ENCODE measurements around the gene C5orf58. TPM values are rescaled to one million over a fixed set of nuclear protein-coding genes. Genes with fewer than 3 reads are reported as not detected.
A peak's percentile ranks its signal among the peaks of the same experiment; 100 is the strongest.

Gene C5orf58
- total and polyA plus RNA-seq, 2 donors from 2014 or later = not detected

DNA sequence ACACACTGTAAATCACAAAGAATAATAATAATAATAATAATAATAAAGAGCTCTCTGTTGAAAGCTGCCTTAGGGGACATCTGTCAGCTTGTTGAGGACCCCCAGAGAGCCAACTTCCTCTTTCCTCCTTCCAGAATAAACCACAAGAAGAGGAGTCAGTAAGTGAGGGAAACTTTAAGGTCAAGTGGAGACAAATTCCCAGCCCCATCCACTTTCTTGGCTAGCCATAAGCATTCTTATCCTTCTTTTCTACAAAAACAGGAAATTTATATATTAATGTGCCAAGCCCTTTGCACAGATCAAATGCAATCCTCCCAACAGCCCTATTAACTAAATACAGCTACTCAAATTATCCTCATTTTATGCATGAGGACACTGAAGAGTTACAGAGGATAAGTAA is 9.4 kb upstream of the C5orf58 start:
- H3K4me3 ChIP-seq (ENCODE audit: low read length in 3 of 3) = no peak overlapping the region
- no peaks in the 10 kb centered on the region for H3K4me1 ChIP-seq (ENCODE audit: control insufficient read depth in 2 of 3, insufficient read depth in 2 of 3, low read depth in 1 of 3, low read length in 3 of 3)
- H3K27me3 ChIP-seq (ENCODE audit: control insufficient read depth, insufficient read depth, low read length) = no peaks in the 10 kb centered on the region
- H3K36me3 ChIP-seq (ENCODE audit: control insufficient read depth in 2 of 3, insufficient read depth in 3 of 3, low read length in 3 of 3) = no peaks in the 10 kb centered on the region
- FAIRE-seq (no peak), DNase-seq (peak in 1 of 5 donors; percentile 74)
- no peak overlapping the region for H3K27ac ChIP-seq (ENCODE audit: low read depth in 2 of 2, low read length in 2 of 2)
- no peak overlapping the region for H3K9ac ChIP-seq (ENCODE audit: low read length in 3 of 3)
- TF ChIP-seq, protein P1, sequence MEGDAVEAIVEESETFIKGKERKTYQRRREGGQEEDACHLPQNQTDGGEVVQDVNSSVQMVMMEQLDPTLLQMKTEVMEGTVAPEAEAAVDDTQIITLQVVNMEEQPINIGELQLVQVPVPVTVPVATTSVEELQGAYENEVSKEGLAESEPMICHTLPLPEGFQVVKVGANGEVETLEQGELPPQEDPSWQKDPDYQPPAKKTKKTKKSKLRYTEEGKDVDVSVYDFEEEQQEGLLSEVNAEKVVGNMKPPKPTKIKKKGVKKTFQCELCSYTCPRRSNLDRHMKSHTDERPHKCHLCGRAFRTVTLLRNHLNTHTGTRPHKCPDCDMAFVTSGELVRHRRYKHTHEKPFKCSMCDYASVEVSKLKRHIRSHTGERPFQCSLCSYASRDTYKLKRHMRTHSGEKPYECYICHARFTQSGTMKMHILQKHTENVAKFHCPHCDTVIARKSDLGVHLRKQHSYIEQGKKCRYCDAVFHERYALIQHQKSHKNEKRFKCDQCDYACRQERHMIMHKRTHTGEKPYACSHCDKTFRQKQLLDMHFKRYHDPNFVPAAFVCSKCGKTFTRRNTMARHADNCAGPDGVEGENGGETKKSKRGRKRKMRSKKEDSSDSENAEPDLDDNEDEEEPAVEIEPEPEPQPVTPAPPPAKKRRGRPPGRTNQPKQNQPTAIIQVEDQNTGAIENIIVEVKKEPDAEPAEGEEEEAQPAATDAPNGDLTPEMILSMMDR (IDR thresholded peaks at IDR 0.05; ENCODE audit: borderline replicate concordance, extremely low read depth, insufficient read depth) = no peak
- intact Hi-C loops (cut with DNase I) = no loop called here
- H3K9me3 ChIP-seq (ENCODE audit: control insufficient read depth in 2 of 3, insufficient read depth in 1 of 3, low read length in 3 of 3) = no peaks in the 10 kb centered on the region

DNA sequence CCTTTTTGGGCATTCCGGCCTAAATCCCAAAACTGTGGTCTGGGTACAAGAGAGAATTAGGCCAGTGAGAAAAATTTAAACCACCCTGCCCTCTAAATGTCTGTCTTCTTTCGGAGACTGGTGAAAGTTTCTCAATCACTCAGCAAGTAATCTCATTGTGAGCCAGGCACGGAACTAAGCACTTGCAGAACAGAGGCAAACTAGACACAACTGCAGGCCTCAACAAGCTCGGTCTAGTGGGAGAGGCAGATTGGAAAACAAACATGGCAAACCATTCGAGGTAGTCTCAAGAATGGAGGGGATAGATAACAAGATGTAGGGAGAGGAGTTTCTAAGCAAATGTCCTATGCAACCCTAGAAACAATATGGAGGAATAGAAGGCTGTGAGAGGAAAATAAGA is 8.9 kb upstream of the C5orf58 start:
- Histone ChIP-seq H3K4me3 (ENCODE audit: low read length in 3 of 3) (no peak overlapping the region), H3K9ac (ENCODE audit: low read length in 3 of 3) (no peak overlapping the region), H3K27ac (ENCODE audit: low read depth in 2 of 2, low read length in 2 of 2) (peak overlapping the region in 1 of 2 donors; percentile 24), H3K4me1 (ENCODE audit: control insufficient read depth in 2 of 3, insufficient read depth in 2 of 3, low read depth in 1 of 3, low read length in 3 of 3) (no peaks in the 10 kb centered on the region), H3K9me3 (ENCODE audit: control insufficient read depth in 2 of 3, insufficient read depth in 1 of 3, low read length in 3 of 3) (no peaks in the 10 kb centered on the region), H3K27me3 (ENCODE audit: control insufficient read depth, insufficient read depth, low read length) (no peaks in the 10 kb centered on the region), H3K36me3 (ENCODE audit: control insufficient read depth in 2 of 3, insufficient read depth in 3 of 3, low read length in 3 of 3) (no peaks in the 10 kb centered on the region)
- FAIRE-seq = no peak
- intact Hi-C loops (cut with DNase I) = no loop called here
- TF ChIP-seq, protein P1 (IDR thresholded peaks at IDR 0.05; ENCODE audit: borderline replicate concordance, extremely low read depth, insufficient read depth) = no peak
- no peak for DNase-seq

DNA sequence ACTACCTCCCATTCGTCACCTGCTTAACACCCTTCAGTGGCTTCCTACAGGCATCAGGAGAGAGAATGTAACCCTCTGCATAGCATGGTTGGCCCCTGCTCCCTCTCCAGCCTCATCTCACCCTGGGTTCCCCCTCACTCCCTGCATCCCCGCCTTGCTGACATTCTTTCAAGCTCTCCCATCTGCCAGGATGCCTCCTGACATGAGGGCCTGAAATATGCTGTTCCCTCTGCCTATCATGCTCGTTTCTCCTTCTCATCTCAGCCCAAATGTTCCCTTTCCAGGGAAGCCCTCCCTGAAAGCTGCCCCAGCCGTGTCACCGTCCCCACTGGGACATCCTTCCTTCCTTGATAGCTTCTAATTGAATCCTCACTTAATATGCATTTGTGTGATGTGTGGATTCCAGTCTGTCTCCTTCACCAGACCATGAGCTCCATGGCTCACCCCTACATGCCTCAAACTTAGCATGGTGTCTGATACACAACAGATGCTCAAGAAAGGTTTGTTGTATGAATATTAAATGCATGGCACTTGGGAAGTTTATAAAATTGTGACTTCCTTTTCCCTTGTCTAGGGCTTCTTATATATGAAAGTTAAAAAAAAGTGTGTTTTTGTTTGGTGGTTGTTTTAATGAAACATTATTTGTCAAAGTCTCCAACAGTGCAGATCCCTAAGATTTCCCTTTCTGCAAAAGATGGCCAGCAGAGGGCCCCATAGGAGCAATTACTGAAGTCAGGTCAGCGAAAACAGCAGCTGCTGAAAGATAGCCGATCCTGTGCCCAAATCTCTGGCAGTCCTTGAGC is 7.3 kb upstream of the C5orf58 start:
- Histone ChIP-seq H3K36me3 (ENCODE audit: control insufficient read depth in 2 of 3, insufficient read depth in 3 of 3, low read length in 3 of 3) (no peaks in the 10 kb centered on the region), H3K4me3 (ENCODE audit: low read length in 3 of 3) (no peak overlapping the region), H3K9me3 (ENCODE audit: control insufficient read depth in 2 of 3, insufficient read depth in 1 of 3, low read length in 3 of 3) (no peaks in the 10 kb centered on the region), H3K27ac (ENCODE audit: low read depth in 2 of 2, low read length in 2 of 2) (no peak overlapping the region), H3K27me3 (ENCODE audit: control insufficient read depth, insufficient read depth, low read length) (no peaks in the 10 kb centered on the region), H3K4me1 (ENCODE audit: control insufficient read depth in 2 of 3, insufficient read depth in 2 of 3, low read depth in 1 of 3, low read length in 3 of 3) (no peaks in the 10 kb centered on the region), H3K9ac (ENCODE audit: low read length in 3 of 3) (no peak overlapping the region)
- DNase-seq (peak; percentile 75 to 92 (median 78)), FAIRE-seq (peak; percentile 8)
- intact Hi-C loops (cut with DNase I) = loop anchor here (5.0 kb wide), 1 partner anchor 197 kb away; no protein-coding TSS in a partner anchor
- TF ChIP-seq, protein P1 (IDR thresholded peaks at IDR 0.05; ENCODE audit: borderline replicate concordance, extremely low read depth, insufficient read depth) = peak; percentile 77
